Activated naive CD8-positive, alpha-beta T cell treated with anti-CD3 and anti-CD28 coated beads, Interleukin-2, amount 10 ng/mL, durations not matched to agents 7 days and 5 days (primary cell): ENCODE results near the gene OPHN1. TPM values are rescaled to one million over a fixed set of nuclear protein-coding genes. Genes with fewer than 3 reads are reported as not detected.
"Not testable (repeated sequence)": the region's sequence is repeated elsewhere in the genome, so short reads cannot be mapped to it uniquely, and the experiment has no call there.

ENCODE experiments used
- ATAC-seq: fragments of 150-1000 bp; cut with Tn5 transposase; one replicate; pipeline ENCODE4 v1.10.0; 2021; ENCODE audit warnings: low read depth, moderate library complexity
- POLR2A ChIA-PET: fragments of 350-600 bp; sonication (Branson Sonifier 250); formaldehyde crosslinking; loops from one replicate; lab custom pipeline; 2021; ENCODE audit warnings: antibody characterized with exemption; lab: Charles Lee
- DNase-seq: peaks from one replicate; pipeline ENCODE4 v3.0.0; 2021
- H3K27ac Mint-ChIP-seq: one replicate; pipeline ENCODE4 v1.8.0; 2022; ENCODE audit warnings: mild to moderate bottlenecking, mixed read lengths
- H3K27me3 Mint-ChIP-seq: one replicate; pipeline ENCODE4 v1.8.0; 2022; ENCODE audit warnings: mild to moderate bottlenecking, moderate library complexity, mixed read lengths
- H3K36me3 Mint-ChIP-seq: one replicate; pipeline ENCODE4 v1.8.0; 2021; ENCODE audit warnings: mild to moderate bottlenecking, mixed read lengths
- H3K4me1 Mint-ChIP-seq: one replicate; pipeline ENCODE4 v1.8.0; 2021; ENCODE audit warnings: mixed read lengths
- H3K4me3 Mint-ChIP-seq: one replicate; pipeline ENCODE4 v1.8.0; 2022; ENCODE audit warnings: mild to moderate bottlenecking, moderate library complexity, mixed read lengths
- H3K9me3 Mint-ChIP-seq: one replicate; pipeline ENCODE4 v1.8.0; 2021; ENCODE audit warnings: mixed read lengths
- total RNA-seq, 2 experiments: library from RNA; stranded (reverse); gene quantifications; one replicate each; pipeline ENCODE4 v1.2.3, GENCODE V29; 2021

OPHN1 gene
- total RNA-seq, 2 experiments from 2014 or later: 0.09 to 0.44 TPM

GRCh38 chrX:68372665-68373064 is 60.6 kb downstream of the OPHN1 start:
- DNase-seq: no peak
- Mint-ChIP-seq H3K36me3 (no peaks in the 10 kb centered on the region), H3K4me1 (no peaks in the 10 kb centered on the region), H3K9me3 (no peaks in the 10 kb centered on the region), H3K27me3 (no peaks in the 10 kb centered on the region), H3K4me3 (no peak overlapping the region), H3K27ac (no peak overlapping the region)
- POLR2A ChIA-PET: no interaction called here
- no peak for ATAC-seq

- H3K27me3 Mint-ChIP-seq: no peaks in the 10 kb centered on the region
- H3K27ac Mint-ChIP-seq: no peak overlapping the region
- no peak overlapping the region for H3K4me3 Mint-ChIP-seq
- H3K9me3 Mint-ChIP-seq: no peaks in the 10 kb centered on the region
- H3K36me3 Mint-ChIP-seq: no peaks in the 10 kb centered on the region
- no peak for DNase-seq
- H3K4me1 Mint-ChIP-seq: no peaks in the 10 kb centered on the region
- POLR2A ChIA-PET: no interaction called here
- ATAC-seq: no peak
Measured at GRCh38 chrX:68369559-68369958, 63.7 kb downstream of the OPHN1 start.

- Mint-ChIP-seq H3K4me1 (no peaks in the 10 kb centered on the region), H3K27me3 (no peaks in the 10 kb centered on the region)
- POLR2A ChIA-PET: no interaction called here
Measured at GRCh38 chrX:68365341-68365740, 68.0 kb downstream of the OPHN1 start.

GRCh38 chrX:68363984-68364383 is 69.3 kb downstream of the OPHN1 start:
- no peaks in the 10 kb centered on the region for H3K36me3 Mint-ChIP-seq
- H3K4me1 Mint-ChIP-seq: no peaks in the 10 kb centered on the region
- no peak for ATAC-seq
- no peak overlapping the region for H3K27ac Mint-ChIP-seq
- H3K27me3 Mint-ChIP-seq: no peaks in the 10 kb centered on the region
- no peak for DNase-seq
- no peak overlapping the region for H3K4me3 Mint-ChIP-seq
- no peaks in the 10 kb centered on the region for H3K9me3 Mint-ChIP-seq
- POLR2A ChIA-PET: no interaction called here

More at GRCh38 chrX:68365341-68365740, 68.0 kb downstream of the OPHN1 start:
- no peak overlapping the region for H3K4me3 Mint-ChIP-seq
- H3K36me3 Mint-ChIP-seq: no peaks in the 10 kb centered on the region
- DNase-seq (no peak), ATAC-seq (no peak)
- no peak overlapping the region for H3K27ac Mint-ChIP-seq
- H3K9me3 Mint-ChIP-seq: no peaks in the 10 kb centered on the region

- no peaks in the 10 kb centered on the region for H3K36me3 Mint-ChIP-seq
- H3K27me3 Mint-ChIP-seq: no peaks in the 10 kb centered on the region
- no peaks in the 10 kb centered on the region for H3K4me1 Mint-ChIP-seq
- DNase-seq (no peak), ATAC-seq (no peak)
- no peak overlapping the region for H3K27ac Mint-ChIP-seq
- H3K4me3 Mint-ChIP-seq: no peak overlapping the region
- POLR2A ChIA-PET: no interaction called here
- peaks cover 1% of the 10 kb centered on the region for H3K9me3 Mint-ChIP-seq
Measured at GRCh38 chrX:68358679-68359078, 74.6 kb downstream of the OPHN1 start.

GRCh38 chrX:68355629-68355920 is 77.7 kb downstream of the OPHN1 start:
- ATAC-seq: no peak
- H3K27ac Mint-ChIP-seq: no peak overlapping the region
- H3K27me3 Mint-ChIP-seq: no peaks in the 10 kb centered on the region
- POLR2A ChIA-PET: no interaction called here
- DNase-seq: no peak
- H3K4me1 Mint-ChIP-seq: no peaks in the 10 kb centered on the region
- H3K9me3 Mint-ChIP-seq: peaks cover 1% of the 10 kb centered on the region
- no peaks in the 10 kb centered on the region for H3K36me3 Mint-ChIP-seq
- H3K4me3 Mint-ChIP-seq: no peak overlapping the region

GRCh38 chrX:68354879-68355628 is 78.2 kb downstream of the OPHN1 start:
- Mint-ChIP-seq H3K4me3 (no peak overlapping the region), H3K27ac (no peak overlapping the region), H3K27me3 (no peaks in the 10 kb centered on the region), H3K36me3 (no peaks in the 10 kb centered on the region), H3K4me1 (no peaks in the 10 kb centered on the region), H3K9me3 (peaks cover 1% of the 10 kb centered on the region)
- ATAC-seq (no peak), DNase-seq (no peak)
- POLR2A ChIA-PET: no interaction called here

GRCh38 chrX:68345025-68345424 is 88.3 kb downstream of the OPHN1 start:
- DNase-seq (no peak), ATAC-seq (no peak)
- POLR2A ChIA-PET: no interaction called here
- H3K4me3 Mint-ChIP-seq: no peak overlapping the region
- H3K27me3 Mint-ChIP-seq: no peaks in the 10 kb centered on the region
- no peaks in the 10 kb centered on the region for H3K36me3 Mint-ChIP-seq
- no peaks in the 10 kb centered on the region for H3K4me1 Mint-ChIP-seq
- H3K9me3 Mint-ChIP-seq: no peaks in the 10 kb centered on the region
- no peak overlapping the region for H3K27ac Mint-ChIP-seq

GRCh38 chrX:68343551-68343950 is 89.7 kb downstream of the OPHN1 start:
- POLR2A ChIA-PET: no interaction called here
- Mint-ChIP-seq H3K9me3 (no peaks in the 10 kb centered on the region), H3K4me1 (no peaks in the 10 kb centered on the region), H3K36me3 (no peaks in the 10 kb centered on the region), H3K27ac (no peak overlapping the region), H3K4me3 (no peak overlapping the region), H3K27me3 (no peaks in the 10 kb centered on the region)
- ATAC-seq: no peak
- DNase-seq: no peak

GRCh38 chrX:68332201-68332731 is 101.0 kb downstream of the OPHN1 start:
- Mint-ChIP-seq H3K36me3 (no peaks in the 10 kb centered on the region), H3K27me3 (no peaks in the 10 kb centered on the region), H3K9me3 (no peaks in the 10 kb centered on the region), H3K4me1 (no peaks in the 10 kb centered on the region), H3K4me3 (no peak overlapping the region), H3K27ac (no peak overlapping the region)
- no peak for ATAC-seq
- POLR2A ChIA-PET: no interaction called here
- DNase-seq: no peak

- H3K27me3 Mint-ChIP-seq, H3K4me3 Mint-ChIP-seq, H3K27ac Mint-ChIP-seq, H3K36me3 Mint-ChIP-seq, H3K9me3 Mint-ChIP-seq, ATAC-seq, POLR2A ChIA-PET, H3K4me1 Mint-ChIP-seq, DNase-seq: not testable (repeated sequence)
Measured at GRCh38 chrX:68326841-68327240, 106.5 kb downstream of the OPHN1 start.

GRCh38 chrX:68307769-68308168 is 125.5 kb downstream of the OPHN1 start:
- ATAC-seq: no peak
- Mint-ChIP-seq H3K4me1 (no peaks in the 10 kb centered on the region), H3K27ac (no peak overlapping the region), H3K27me3 (no peaks in the 10 kb centered on the region), H3K4me3 (no peak overlapping the region), H3K36me3 (no peaks in the 10 kb centered on the region), H3K9me3 (no peaks in the 10 kb centered on the region)
- DNase-seq: no peak
- POLR2A ChIA-PET: no interaction called here

- POLR2A ChIA-PET: no interaction called here
- H3K9me3 Mint-ChIP-seq: no peaks in the 10 kb centered on the region
- DNase-seq (no peak), ATAC-seq (no peak)
- no peaks in the 10 kb centered on the region for H3K36me3 Mint-ChIP-seq
- no peaks in the 10 kb centered on the region for H3K27me3 Mint-ChIP-seq
- no peak overlapping the region for H3K27ac Mint-ChIP-seq
- no peaks in the 10 kb centered on the region for H3K4me1 Mint-ChIP-seq
- no peak overlapping the region for H3K4me3 Mint-ChIP-seq
Measured at GRCh38 chrX:68304602-68305001, 128.7 kb downstream of the OPHN1 start.

GRCh38 chrX:68299898-68300297 is 133.4 kb downstream of the OPHN1 start:
- H3K4me3 Mint-ChIP-seq: no peak overlapping the region
- H3K27me3 Mint-ChIP-seq: no peaks in the 10 kb centered on the region
- POLR2A ChIA-PET: no interaction called here
- H3K9me3 Mint-ChIP-seq: no peaks in the 10 kb centered on the region
- no peaks in the 10 kb centered on the region for H3K4me1 Mint-ChIP-seq
- DNase-seq: no peak
- no peak overlapping the region for H3K27ac Mint-ChIP-seq
- no peak for ATAC-seq
- no peaks in the 10 kb centered on the region for H3K36me3 Mint-ChIP-seq
